K562 (cell line): Measurements from ENCODE around the gene OR2T5. TPM values are rescaled to one million over a fixed set of nuclear protein-coding genes. Genes with fewer than 3 reads are reported as not detected.
"Not testable (repeated sequence)": the region's sequence is repeated elsewhere in the genome, so short reads cannot be mapped to it uniquely, and the experiment has no call there.

Experiments
- ATAC-seq: fragments of 200-7000 bp; cut with Tn5 transposase; 3 replicates; pipeline ENCODE4 v1.9.1; 2020; ENCODE audit warnings: moderate library complexity
- BruUV-seq: library from RNA; stranded (reverse); fragments of 400-500 nt; replicated peaks from 2 replicates; lab custom pipeline; 2021; lab: Mats Ljungman, UMichigan
- CTCF ChIA-PET: fragments of 300-600 bp; formaldehyde crosslinking; extraction: SDS; loops from one replicate; lab custom pipeline; 2021; ENCODE audit warnings: low intra/inter-chr PET ratio; lab: Yijun Ruan, JAX
- POLR2A ChIA-PET: fragments of 300-600, 350-650 bp; sonication (Branson Sonifier 250); formaldehyde crosslinking; extraction: SDS; loops from one replicate; lab custom pipeline; 2021; ENCODE audit warnings: antibody characterized with exemption, inconsistent platforms; lab: Yijun Ruan, JAX
- DNase-seq, 4 experiments: peaks; one replicate each; pipeline versions ENCODE4 v3.0.0 to v3.0.0-alpha.2; 2011 to 2018; ENCODE audit warnings: low spot score in 3 of 4, mixed read lengths in 3 of 4; ENCODE audit errors: extremely low read depth in 1 of 4
- FAIRE-seq: peaks from 2 replicates; lab custom pipeline; 2011; peaks lifted over from hg19 to GRCh38; lab: Jason Lieb, UNC
- H2AFZ ChIP-seq: 2 replicates; pipeline ENCODE4 v1.6.0; 2011; ENCODE audit warnings: low read depth, low read length, control low read depth, inconsistent platforms
- H3K27ac ChIP-seq: fragments of 200-600 bp; 3 replicates; pipeline ENCODE4 v1.8.0; 2011; ENCODE audit warnings: low read depth, mild to moderate bottlenecking, control low read depth, inconsistent platforms, low read length, moderate library complexity, mixed read lengths; ENCODE audit errors: extremely low read depth
- H3K27me3 ChIP-seq, 2 experiments: fragments of 300-600 bp in 1 of 2; 2 replicates in 1 of 2; 3 replicates in 1 of 2; pipeline versions ENCODE4 v1.6.0 to v1.8.0; 2011; ENCODE audit warnings: inconsistent platforms in 2 of 2, low read length in 2 of 2, mild to moderate bottlenecking in 1 of 2, mixed read lengths in 1 of 2, moderate library complexity in 1 of 2; ENCODE audit not compliant: control insufficient read depth in 2 of 2, insufficient read depth in 2 of 2
- H3K36me3 ChIP-seq: fragments of 300-600 bp; 3 replicates; pipeline ENCODE4 v1.8.0; 2011; ENCODE audit warnings: mild to moderate bottlenecking, low read length, inconsistent platforms; ENCODE audit not compliant: control insufficient read depth, insufficient read depth
- H3K4me1 ChIP-seq, 2 experiments: fragments of 200-600 bp in 1 of 2; replicated peaks in 1 of 2; 2 replicates in 1 of 2; 3 replicates in 1 of 2; pipeline versions ENCODE4 v1.5.1 to v1.8.0; 2011; ENCODE audit warnings: inconsistent platforms in 2 of 2, low read length in 2 of 2, mild to moderate bottlenecking in 1 of 2, mixed read lengths in 1 of 2, moderate library complexity in 1 of 2; ENCODE audit not compliant: control insufficient read depth in 2 of 2, insufficient read depth in 2 of 2
- H3K4me2 ChIP-seq: 2 replicates; pipeline ENCODE4 v1.6.1; 2011; ENCODE audit warnings: low read length, control low read depth, inconsistent platforms, mixed read lengths; ENCODE audit not compliant: insufficient read depth
- H3K4me3 ChIP-seq: fragments of 200-600 bp; sonication (generic), shearing (Covaris generic); 2 replicates; pipeline ENCODE4 v1.5.1; 2016; ENCODE audit warnings: control low read depth, inconsistent platforms
- H3K79me2 ChIP-seq: fragments of 200-600 bp; 3 replicates; pipeline ENCODE4 v1.8.0; 2011; ENCODE audit warnings: low read length, inconsistent platforms; ENCODE audit not compliant: control insufficient read depth, insufficient read depth
- H3K9ac ChIP-seq, 2 experiments: 2 replicates each; pipeline versions ENCODE4 v1.6.0 to v1.6.1; 2011; ENCODE audit warnings: low read depth in 2 of 2, low read length in 2 of 2, control low read depth in 1 of 2, inconsistent platforms in 1 of 2, mild to moderate bottlenecking in 1 of 2, mixed read lengths in 1 of 2; ENCODE audit not compliant: insufficient read depth in 1 of 2
- H3K9me1 ChIP-seq: one replicate; pipeline ENCODE4 v1.6.0; 2011; ENCODE audit warnings: inconsistent platforms, mild to moderate bottlenecking, low read length, moderate library complexity; ENCODE audit not compliant: control insufficient read depth, insufficient read depth
- H3K9me3 ChIP-seq: replicated peaks from 2 replicates; pipeline ENCODE4 v1.5.1; 2011; ENCODE audit warnings: low read depth, low read length, inconsistent platforms; ENCODE audit not compliant: control insufficient read depth, insufficient read depth
- H4K20me1 ChIP-seq: replicated peaks from 2 replicates; pipeline ENCODE4 v1.6.1; 2011; ENCODE audit warnings: low read length, inconsistent platforms, mixed read lengths; ENCODE audit not compliant: control insufficient read depth, insufficient read depth
- NR2C2 ChIP-seq, 2 experiments: fragments of 200-800 bp in 1 of 2; sonication (Bioruptor generic) in 1 of 2; sonication (generic) in 1 of 2; formaldehyde crosslinking in 1 of 2; IDR thresholded peaks; 2 replicates each; pipeline versions ENCODE4 v1.6.1 to v1.8.0; 2016 to 2022; ENCODE audit warnings: mild to moderate bottlenecking in 1 of 2, missing compliant biosample characterization in 1 of 2, missing genetic modification characterization in 1 of 2, missing genetic modification reagents in 1 of 2
- WGBS: fragments of 100-300 bp; shearing (Covaris generic); methylation state at CpG from one replicate; pipeline ENCODE4 v1.1.6; 2016; ENCODE audit warnings: low coverage, mixed read lengths; ENCODE audit not compliant: insufficient coverage; ENCODE audit errors: missing lambda C conversion rate; 5-methylcytosine and 5-hydroxymethylcytosine counted together
- in situ Hi-C: fragments of 300-500 bp; cut with MboI; formaldehyde crosslinking; loops from 4 replicates; pipeline ENCODE4 v1.15.0; 2018; ENCODE audit warnings: inconsistent platforms, mixed read lengths
- intact Hi-C: fragments of 100-400 bp; cut with micrococcal nuclease; formaldehyde crosslinking; loops from 2 replicates; pipeline ENCODE4 v1.14.2; 2022
- polyA plus RNA-seq, 8 experiments: library from polyadenylated mRNA; depleted of rRNA in 4 of 8; stranded (reverse) in 5 of 8; unstranded in 3 of 8; fragments of >200 nt; fragmentation: Nextera tagmentation in 2 of 8; fragmentation: Illumina TruSeq in 1 of 8; extraction: Ambion mirVana in 2 of 8; extraction: Trizol in 1 of 8; gene quantifications; 2 replicates each; pipeline versions ENCODE4 v1.2.1 to v1.2.3, GENCODE V29; 2011 to 2014; ENCODE audit warnings: inconsistent platforms in 1 of 8, missing spikeins in 1 of 8
- total RNA-seq, 7 experiments: library from RNA; depleted of rRNA in 6 of 7; stranded (reverse); fragments of >200 nt in 6 of 7; fragmentation: Illumina TruSeq in 2 of 7; extraction: Trizol in 2 of 7; gene quantifications; 2 replicates each; pipeline versions ENCODE4 v1.2.1 to v1.2.3, GENCODE V29; 2011 to 2021; ENCODE audit warnings: low replicate concordance in 1 of 7

Gene OR2T5
- total and polyA plus RNA-seq, 9 of the 15 experiments (the other 6 are each of a cell fraction or from before 2014, with no cell fraction given): not detected

- in situ Hi-C loops; H3K4me1 ChIP-seq; H3K9me3 ChIP-seq; H3K4me2 ChIP-seq; H3K4me3 ChIP-seq; H3K79me2 ChIP-seq; H3K9ac ChIP-seq; ATAC-seq; FAIRE-seq; H3K36me3 ChIP-seq; H2AFZ ChIP-seq; H3K9me1 ChIP-seq; TF ChIP-seq NR2C2 (CRISPR knock-in tag; IDR thresholded peaks at IDR 0.05): not testable (repeated sequence)
- WGBS: no CpG with 5 or more reads among the region's 2 CpGs
- peak; percentile 33; the same call in 1 of the 2 replicates for TF ChIP-seq NR2C2 (tag; IDR thresholded peaks at IDR 0.05)
- TF ChIP-seq, all 486 proteins: peak for 1; not testable (repeated sequence) for 485
- H3K27ac ChIP-seq, H4K20me1 ChIP-seq, intact Hi-C loops, H3K27me3 ChIP-seq, DNase-seq, BruUV-seq, CTCF ChIA-PET, POLR2A ChIA-PET: not testable (repeated sequence)
Observed at GRCh38 chr1:248445399-248445798, 43.0 kb upstream of the OR2T5 start, which contains the start of gene OR2T2. OR2T2 (plus strand) TSS chr1:248445637; CDS start chr1:248452798, 7,161 bp downstream.

DNA sequence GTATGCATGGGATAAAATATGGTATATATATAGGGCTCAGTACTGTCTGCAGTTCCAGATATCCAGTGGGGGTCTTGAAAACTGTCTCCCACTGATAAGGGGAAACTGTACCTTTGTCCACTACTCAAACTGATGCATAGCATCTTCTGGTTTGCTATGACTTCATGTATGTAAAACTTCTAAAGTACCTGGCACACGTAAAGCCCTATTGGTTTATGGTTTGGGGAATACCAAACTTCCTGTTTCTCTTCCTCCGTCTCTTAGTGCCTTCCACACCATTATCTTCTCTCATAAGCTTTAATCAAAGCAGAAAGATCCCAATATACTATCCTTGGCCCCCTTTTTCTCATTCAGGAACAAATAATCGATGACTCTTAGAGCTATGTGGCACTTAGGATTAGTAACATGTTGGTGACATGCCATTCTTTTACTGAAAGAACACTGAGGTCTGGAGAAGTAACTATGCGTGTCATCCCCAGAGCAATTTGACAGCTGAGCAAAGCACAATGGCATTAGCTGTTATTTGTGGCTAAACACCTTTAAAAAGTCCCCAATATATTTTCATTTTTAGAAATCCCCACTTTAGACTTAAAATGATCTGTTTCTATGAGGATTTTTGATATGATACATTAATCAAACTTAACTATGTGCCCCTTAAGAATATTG is 39.8 kb upstream of the OR2T5 start:
- H4K20me1 ChIP-seq, BruUV-seq, H3K79me2 ChIP-seq, CTCF ChIA-PET, H3K9ac ChIP-seq, DNase-seq, H3K27ac ChIP-seq, H3K9me3 ChIP-seq, ATAC-seq, H3K4me3 ChIP-seq, H3K9me1 ChIP-seq, H3K36me3 ChIP-seq, intact Hi-C loops, H3K4me1 ChIP-seq, POLR2A ChIA-PET, FAIRE-seq, in situ Hi-C loops, H2AFZ ChIP-seq, H3K4me2 ChIP-seq, H3K27me3 ChIP-seq: not testable (repeated sequence)
- no CpG with 5 or more reads among the region's 4 CpGs for WGBS

GRCh38 chr1:248449821-248450465 is 38.4 kb upstream of the OR2T5 start:
- H3K4me1 ChIP-seq, H4K20me1 ChIP-seq, H3K79me2 ChIP-seq, H3K27ac ChIP-seq, CTCF ChIA-PET, intact Hi-C loops, FAIRE-seq, H3K9ac ChIP-seq, H3K4me3 ChIP-seq, H3K9me1 ChIP-seq, H3K27me3 ChIP-seq, H3K9me3 ChIP-seq, H3K36me3 ChIP-seq, DNase-seq, BruUV-seq, ATAC-seq, H2AFZ ChIP-seq, H3K4me2 ChIP-seq, in situ Hi-C loops, POLR2A ChIA-PET: not testable (repeated sequence)
- 0% methylated on average over 2 of the region's 6 CpGs for WGBS
